Measurements from ENCODE around the gene PDE9A. TPM values are rescaled to one million over a fixed set of nuclear protein-coding genes. Genes with fewer than 3 reads are reported as not detected.

PDE9A gene
- total RNA-seq, 1 experiment from 2014 or later: 31.9 TPM

DNA sequence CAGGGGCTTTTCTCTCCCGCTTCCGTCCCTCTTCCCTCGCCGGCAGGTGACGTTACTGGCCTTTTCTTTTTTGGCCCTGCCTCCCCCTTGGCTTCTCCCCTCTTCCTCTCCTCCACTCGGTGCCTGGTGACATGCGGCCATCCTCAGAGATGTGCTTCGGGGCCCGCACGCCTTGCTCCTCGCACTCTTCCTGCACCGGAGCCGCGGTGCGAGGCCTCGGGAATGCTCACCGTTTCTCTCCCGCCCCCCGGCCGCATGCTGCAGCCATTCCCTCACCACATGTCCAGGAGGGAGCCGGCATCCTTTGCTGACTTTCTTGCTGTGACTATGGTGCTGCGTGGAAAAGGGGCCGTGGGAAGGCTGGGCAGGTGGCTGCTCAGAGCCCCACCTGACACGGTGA lies 39.3 kb downstream of the PDE9A start:
- WGBS (ENCODE audit: extremely low coverage, insufficient read length, low lambda C conversion rate): no CpG with 5 or more reads among the region's 24 CpGs
- Histone ChIP-seq H3K23ac (ENCODE audit: insufficient read length, low read depth, low read length) (no peak overlapping the region), H2AK5ac (ENCODE audit: insufficient read length, low read length) (no peak overlapping the region), H4K91ac (ENCODE audit: insufficient read length, low read depth, low read length) (no peak overlapping the region), H3K56ac (ENCODE audit: insufficient read length, low read depth, low read length) (no peak overlapping the region), H3K14ac (ENCODE audit: insufficient read depth, low read length) (no peak overlapping the region; the same call in 1 of the 2 replicates), H3K9ac (ENCODE audit: extremely low read depth, insufficient read length, low read length) (no peak overlapping the region), H4K8ac (replicated peaks; ENCODE audit: insufficient read length, low read depth, low read length) (no peak overlapping the region), H3K79me2 (ENCODE audit: insufficient read depth, low read length) (no peaks in the 10 kb centered on the region), H2BK5ac (ENCODE audit: insufficient read length, low read length) (no peak overlapping the region), H3K27me3 (ENCODE audit: insufficient read depth, low read length) (no peaks in the 10 kb centered on the region), H4K20me1 (ENCODE audit: control insufficient read depth, insufficient read depth, insufficient read length) (no peaks in the 10 kb centered on the region), H3T11ph (ENCODE audit: low read length) (no peak overlapping the region), H2AFZ (ENCODE audit: low read length) (no peak overlapping the region), H3K9me3 (ENCODE audit: control insufficient read depth, low read depth, low read length) (no peaks in the 10 kb centered on the region), H3K27ac (ENCODE audit: insufficient read length, low read depth, low read length) (no peak overlapping the region), H2BK20ac (ENCODE audit: low read depth, low read length, poor library complexity, severe bottlenecking) (no peak overlapping the region), H2BK15ac (ENCODE audit: low read depth, low read length) (no peak overlapping the region), H3K79me1 (ENCODE audit: insufficient read depth, low read depth, low read length, poor library complexity, severe bottlenecking) (no peaks in the 10 kb centered on the region), H2BK12ac (ENCODE audit: insufficient read length, low read depth, low read length) (no peak overlapping the region), H3K23me2 (ENCODE audit: insufficient read length, low read depth, low read length, poor library complexity, severe bottlenecking) (no peaks in the 10 kb centered on the region), H4K5ac (ENCODE audit: insufficient read length, low read depth, low read length) (no peak overlapping the region), H3K4me1 (ENCODE audit: insufficient read depth, low read length) (no peaks in the 10 kb centered on the region), H3K4ac (ENCODE audit: low read depth, low read length) (no peak overlapping the region), H3K4me2 (ENCODE audit: insufficient read depth, insufficient read length, low read length) (no peak overlapping the region), H2BK120ac (ENCODE audit: low read depth, low read length, poor library complexity, severe bottlenecking) (no peak overlapping the region), H3K18ac (ENCODE audit: insufficient read length, low read depth, low read length) (no peak overlapping the region)
- Mint-ChIP-seq H3K9me3 (no peaks in the 10 kb centered on the region), H3K36me3 (ENCODE audit: insufficient read depth in 1 of 3, low read depth in 3 of 3) (peaks cover 16 to 31% (median 21%) of the 10 kb centered on the region in 3 experiments), H3K27ac (no peak overlapping the region), H3K27me3 (ENCODE audit: low read depth) (no peaks in the 10 kb centered on the region), H3K4me3 (no peak overlapping the region), H3K4me1 (no peaks in the 10 kb centered on the region)
- no peak for TF ChIP-seq CTCF (conservative IDR thresholded peaks at IDR 0.05)
- DNase-seq: no peak
